HCT116 (cell line): Measurements from ENCODE around the gene DMD. TPM values are rescaled to one million over a fixed set of nuclear protein-coding genes. Genes with fewer than 3 reads are reported as not detected.

Experiments
- ATAC-seq: fragments of 200-7000 bp; cut with Tn5 transposase; 2 replicates; pipeline ENCODE4 v1.9.1; 2020; ENCODE audit warnings: mild to moderate bottlenecking, moderate library complexity
- BruUV-seq: library from RNA; stranded (reverse); fragments of 400-500 nt; replicated peaks from 2 replicates; lab custom pipeline; 2021; lab: Mats Ljungman, UMichigan
- CTCF ChIA-PET: fragments of 300-600 bp; sonication (Branson Sonifier 250); formaldehyde crosslinking; loops from one replicate; lab custom pipeline; 2021; ENCODE audit warnings: antibody characterized with exemption; lab: Charles Lee
- POLR2A ChIA-PET: fragments of 300-600, 350-600 bp; sonication (Branson Sonifier 250); formaldehyde crosslinking; loops from one replicate; lab custom pipeline; 2021; ENCODE audit warnings: antibody characterized with exemption; lab: Charles Lee
- RAD21 ChIA-PET, 2 experiments: fragments of 300-600 bp; sonication (Branson Sonifier 250); formaldehyde crosslinking; loops; one replicate each; lab custom pipeline; 2023; ENCODE audit warnings: low total read pairs in 2 of 2; ENCODE audit not compliant: uncharacterized antibody in 2 of 2, unreplicated experiment in 2 of 2, low non-redundant PET in 1 of 2; lab: Charles Lee
- DNase-seq: peaks from one replicate; pipeline ENCODE4 v3.0.0-alpha.2; 2010; ENCODE audit warnings: low read depth, low spot score
- H2AFZ ChIP-seq: fragments of 200-600 bp; shearing (Covaris generic), sonication (generic); 2 replicates; pipeline ENCODE4 v1.6.1; 2017; ENCODE audit warnings: low read depth, mixed run types, mixed read lengths, antibody characterized with exemption, low read length; ENCODE audit not compliant: poor library complexity, severe bottlenecking
- H3K27ac ChIP-seq: 2 replicates; pipeline ENCODE4 v1.5.1; 2012; ENCODE audit warnings: low read depth, low read length
- H3K27me3 ChIP-seq: fragments of 200-600 bp; sonication (generic); 2 replicates; pipeline ENCODE4 v1.6.1; 2016; ENCODE audit warnings: mixed run types, low read length, mixed read lengths; ENCODE audit not compliant: insufficient read depth
- H3K36me3 ChIP-seq, 2 experiments: fragments of 200-500 bp in 1 of 2; fragments of 200-600 bp in 1 of 2; sonication (Bioruptor generic) in 1 of 2; sonication (generic) in 1 of 2; 2 replicates each; pipeline versions ENCODE4 v1.5.1 to v1.6.1; 2014 to 2016; ENCODE audit warnings: low read length in 2 of 2, inconsistent platforms in 1 of 2, mixed read lengths in 1 of 2, mixed run types in 1 of 2; ENCODE audit not compliant: insufficient read depth in 2 of 2, control insufficient read depth in 1 of 2
- H3K4me1 ChIP-seq, 2 experiments: fragments of 200-600 bp in 1 of 2; sonication (generic) in 1 of 2; 2 replicates each; pipeline versions ENCODE4 v1.5.1 to v1.6.1; 2012 to 2017; ENCODE audit warnings: low read length in 2 of 2, inconsistent platforms in 1 of 2, mild to moderate bottlenecking in 1 of 2, mixed read lengths in 1 of 2, mixed run types in 1 of 2, moderate library complexity in 1 of 2; ENCODE audit not compliant: insufficient read depth in 2 of 2, control insufficient read depth in 1 of 2
- H3K4me2 ChIP-seq: fragments of 200-600 bp; sonication (generic); 2 replicates; pipeline ENCODE4 v1.6.1; 2017; ENCODE audit warnings: mixed run types, low read length, mixed read lengths
- H3K4me3 ChIP-seq, 2 experiments: fragments of 200-600 bp in 1 of 2; sonication (generic) in 1 of 2; replicated peaks in 1 of 2; 2 replicates each; pipeline ENCODE4 v1.5.1; 2011 to 2016; ENCODE audit warnings: low read length in 2 of 2, control low read depth in 1 of 2, low read depth in 1 of 2, mild to moderate bottlenecking in 1 of 2, mixed read lengths in 1 of 2, mixed run types in 1 of 2
- H3K79me2 ChIP-seq: fragments of 200-600 bp; sonication (generic); 2 replicates; pipeline ENCODE4 v1.6.1; 2017; ENCODE audit warnings: mild to moderate bottlenecking, mixed run types, low read length, moderate library complexity, mixed read lengths; ENCODE audit not compliant: insufficient read depth
- H3K9ac ChIP-seq: fragments of 200-600 bp; sonication (generic); 2 replicates; pipeline ENCODE4 v1.6.1; 2016; ENCODE audit warnings: low read length, mixed read lengths
- H3K9me2 ChIP-seq: fragments of 200-600 bp; sonication (generic), shearing (Covaris generic); 2 replicates; pipeline ENCODE4 v1.6.1; 2017; ENCODE audit warnings: mixed run types, mild to moderate bottlenecking, moderate library complexity; ENCODE audit not compliant: insufficient read depth
- H3K9me3 ChIP-seq, 2 experiments: fragments of 200-500 bp in 1 of 2; fragments of 200-600 bp in 1 of 2; sonication (Bioruptor generic) in 1 of 2; sonication (generic) in 1 of 2; 2 replicates each; pipeline ENCODE4 v1.6.1; 2014 to 2017; ENCODE audit warnings: low read length in 2 of 2, mixed read lengths in 2 of 2, inconsistent platforms in 1 of 2, low read depth in 1 of 2, mild to moderate bottlenecking in 1 of 2, mixed run types in 1 of 2, moderate library complexity in 1 of 2; ENCODE audit not compliant: control insufficient read depth in 1 of 2, insufficient read depth in 1 of 2
- H4K20me1 ChIP-seq: fragments of 200-600 bp; sonication (generic), shearing (Covaris generic); 2 replicates; pipeline ENCODE4 v1.6.1; 2017; ENCODE audit warnings: mixed run types, mild to moderate bottlenecking, moderate library complexity; ENCODE audit not compliant: insufficient read depth
- CEBPB ChIP-seq: IDR thresholded peaks from 2 replicates; pipeline ENCODE4 v1.6.1; 2012; ENCODE audit warnings: low read depth
- EGR1 ChIP-seq: IDR thresholded peaks from 2 replicates; pipeline ENCODE4 v1.6.1; 2012; ENCODE audit warnings: low read depth
- EZH2phosphoT487 ChIP-seq: fragments of 200-600 bp; IDR thresholded peaks from 2 replicates; pipeline ENCODE4 v1.6.1; 2018; ENCODE audit warnings: antibody characterized with exemption, borderline replicate concordance
- FOSL1 ChIP-seq: IDR thresholded peaks from 2 replicates; pipeline ENCODE4 v1.6.1; 2012; ENCODE audit warnings: low read depth
- JUND ChIP-seq: IDR thresholded peaks from 2 replicates; pipeline ENCODE4 v1.6.1; 2012
- POLR2A ChIP-seq: IDR thresholded peaks from 2 replicates; pipeline ENCODE4 v1.7.0; 2011; ENCODE audit warnings: borderline replicate concordance; ENCODE audit not compliant: insufficient read depth, insufficient read length; ENCODE audit errors: extremely low read depth
- RAD21 ChIP-seq: IDR thresholded peaks from 2 replicates; pipeline ENCODE4 v1.6.1; 2012; ENCODE audit warnings: low read depth, mild to moderate bottlenecking
- SRF ChIP-seq: IDR thresholded peaks from 2 replicates; pipeline ENCODE4 v1.6.1; 2012; ENCODE audit warnings: low read depth
- intact Hi-C: fragments of 100-400 bp; cut with micrococcal nuclease; formaldehyde crosslinking; loops from 2 replicates; pipeline ENCODE4 v1.10.0; 2022
- total RNA-seq: library from RNA; stranded (reverse); gene quantifications from one replicate; pipeline ENCODE4 v1.2.1, GENCODE V29; 2021; ENCODE audit not compliant: unreplicated experiment
- TF ChIP-seq, protein P1 (sequence below): IDR thresholded peaks from 2 replicates; pipeline ENCODE4 v1.6.1; 2012

DMD gene
- total RNA-seq, 1 experiment from 2014 or later: 0.05 TPM

DNA sequence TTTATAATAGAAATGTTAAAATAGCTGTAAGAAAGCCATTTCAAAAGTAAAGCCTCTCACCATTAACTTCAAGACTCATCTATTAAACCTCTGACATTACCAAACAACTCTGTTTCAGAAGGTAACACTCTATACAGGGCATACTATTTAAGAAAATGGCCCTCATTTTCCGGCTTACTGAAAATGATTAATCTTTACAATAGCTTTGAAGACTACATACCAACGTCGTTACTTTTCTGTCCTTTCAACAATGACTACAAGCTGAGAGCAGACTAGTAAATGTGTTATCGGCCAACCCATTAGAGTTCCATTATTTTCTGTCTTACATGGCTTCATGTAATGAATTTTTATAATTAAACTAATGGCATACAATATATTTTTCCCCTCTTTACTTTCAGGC is 1545.9 kb downstream of the DMD start:
- ChIA-PET CTCF (no interaction called here), RAD21 (no interaction called here), POLR2A (no interaction called here)
- Histone ChIP-seq H4K20me1 (no peaks in the 10 kb centered on the region), H3K27ac (no peak overlapping the region), H3K4me2 (no peak overlapping the region), H3K4me1 (no peaks in the 10 kb centered on the region), H2AFZ (no peak overlapping the region), H3K79me2 (no peaks in the 10 kb centered on the region), H3K9me3 (no peaks in the 10 kb centered on the region), H3K27me3 (no peaks in the 10 kb centered on the region), H3K9ac (no peak overlapping the region), H3K36me3 (no peaks in the 10 kb centered on the region), H3K9me2 (no peaks in the 10 kb centered on the region), H3K4me3 (no peak overlapping the region)
- no TSS peak for BruUV-seq
- intact Hi-C loops: no loop called here
- ATAC-seq: no peak
- no peak for DNase-seq
- TF ChIP-seq, protein P1, sequence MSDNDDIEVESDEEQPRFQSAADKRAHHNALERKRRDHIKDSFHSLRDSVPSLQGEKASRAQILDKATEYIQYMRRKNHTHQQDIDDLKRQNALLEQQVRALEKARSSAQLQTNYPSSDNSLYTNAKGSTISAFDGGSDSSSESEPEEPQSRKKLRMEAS: no peak
- no peak for TF ChIP-seq EZH2phosphoT487
- TF ChIP-seq POLR2A: no peak
- TF ChIP-seq JUND: no peak
- TF ChIP-seq EGR1: no peak
- TF ChIP-seq CEBPB: no peak
- no peak for TF ChIP-seq SRF
- no peak for TF ChIP-seq FOSL1

DNA sequence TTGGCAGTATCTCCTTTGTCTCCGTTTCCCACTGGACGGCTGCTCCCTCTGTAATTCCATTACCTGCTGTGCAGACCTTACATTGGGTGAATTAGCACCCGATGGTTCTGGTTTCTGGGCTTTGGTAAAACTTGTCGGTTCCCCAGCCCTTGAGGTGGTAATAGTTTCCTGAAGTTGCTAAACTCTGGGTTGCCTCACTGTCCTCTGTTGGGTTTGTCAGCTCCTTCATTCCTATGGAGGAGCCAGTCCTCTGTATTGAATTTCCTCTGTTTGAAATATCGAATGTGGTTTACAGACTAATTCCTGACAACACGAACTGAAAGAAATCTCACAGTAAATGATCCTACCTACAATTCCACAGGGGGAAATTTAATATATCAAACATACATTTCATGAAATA is 1548.2 kb downstream of the DMD start:
- H4K20me1 ChIP-seq: no peaks in the 10 kb centered on the region
- ChIA-PET POLR2A (no interaction called here), RAD21 (no interaction called here), CTCF (no interaction called here)
- H3K9me2 ChIP-seq: no peaks in the 10 kb centered on the region
- no peak overlapping the region for H3K4me2 ChIP-seq
- H3K79me2 ChIP-seq: no peaks in the 10 kb centered on the region
- no peaks in the 10 kb centered on the region for H3K27me3 ChIP-seq
- DNase-seq (no peak), ATAC-seq (no peak)
- no TSS peak for BruUV-seq
- H3K9me3 ChIP-seq: no peaks in the 10 kb centered on the region
- no peaks in the 10 kb centered on the region for H3K4me1 ChIP-seq
- intact Hi-C loops: no loop called here
- H3K9ac ChIP-seq: no peak overlapping the region
- TF ChIP-seq RAD21: no peak
- no peak overlapping the region for H3K4me3 ChIP-seq
- H3K36me3 ChIP-seq: no peaks in the 10 kb centered on the region
- H2AFZ ChIP-seq: no peak overlapping the region
- no peak overlapping the region for H3K27ac ChIP-seq
